Measurements from ENCODE around the gene SLITRK2.

- TF ChIP-seq CTCF (IDR thresholded peaks at IDR 0.05) (no peak), POLR2A (IDR thresholded peaks at IDR 0.05) (no peak)
Observed at GRCh38 chrX:145820825-145821224, 3.2 kb downstream of the SLITRK2 start.
